Kidney glomerular epithelial cell (primary cell): ENCODE results near the gene BMP6.

Experiments
- DNase-seq: peaks from one replicate; lab custom pipeline; 2025; lab: John Stamatoyannopoulos, UW

Gene BMP6

GRCh38 chr6:7747901-7748504 lies 22.1 kb downstream of the BMP6 start:
- DNase-seq, result no peak

- no peak for DNase-seq
Observed at GRCh38 chr6:7749478-7749877, 23.6 kb downstream of the BMP6 start.

GRCh38 chr6:7750197-7750596 lies 24.3 kb downstream of the BMP6 start:
- no peak for DNase-seq

- DNase-seq, result peak; percentile 89
Observed at GRCh38 chr6:7758456-7758855, 32.6 kb downstream of the BMP6 start.

GRCh38 chr6:7759320-7759719 lies 33.4 kb downstream of the BMP6 start:
- DNase-seq, result no peak

- no peak for DNase-seq
Observed at GRCh38 chr6:7761051-7761450, 35.2 kb downstream of the BMP6 start.

- no peak for DNase-seq
Observed at GRCh38 chr6:7762760-7763159, 36.9 kb downstream of the BMP6 start.

- DNase-seq, result no peak
Observed at GRCh38 chr6:7763881-7764280, 38.0 kb downstream of the BMP6 start.

- no peak for DNase-seq
Observed at GRCh38 chr6:7765575-7766325, 39.9 kb downstream of the BMP6 start.

- no peak for DNase-seq
Observed at GRCh38 chr6:7769702-7770101, 43.8 kb downstream of the BMP6 start.

GRCh38 chr6:7770111-7770510 lies 44.2 kb downstream of the BMP6 start:
- no peak for DNase-seq

- no peak for DNase-seq
Observed at GRCh38 chr6:7770601-7771000, 44.7 kb downstream of the BMP6 start.

- DNase-seq, result no peak
Observed at GRCh38 chr6:7773322-7773721, 47.4 kb downstream of the BMP6 start.

GRCh38 chr6:7773914-7774313 lies 48.0 kb downstream of the BMP6 start:
- DNase-seq, result no peak

GRCh38 chr6:7776509-7776908 lies 50.6 kb downstream of the BMP6 start:
- DNase-seq, result no peak

- DNase-seq, result no peak
Observed at GRCh38 chr6:7777074-7777473, 51.2 kb downstream of the BMP6 start.

- no peak for DNase-seq
Observed at GRCh38 chr6:7781240-7781639, 55.3 kb downstream of the BMP6 start.

GRCh38 chr6:7784248-7784647 lies 58.3 kb downstream of the BMP6 start:
- no peak for DNase-seq

GRCh38 chr6:7784706-7785105 lies 58.8 kb downstream of the BMP6 start:
- DNase-seq, result no peak

- no peak for DNase-seq
Observed at GRCh38 chr6:7785243-7786035, 59.5 kb downstream of the BMP6 start.

GRCh38 chr6:7786214-7786661 lies 60.3 kb downstream of the BMP6 start:
- DNase-seq, result no peak

- no peak for DNase-seq
Observed at GRCh38 chr6:7787137-7787608, 61.3 kb downstream of the BMP6 start.

GRCh38 chr6:7787731-7788130 lies 61.8 kb downstream of the BMP6 start:
- no peak for DNase-seq
